Right lobe of liver (tissue), 4 donors: Measurements from ENCODE around the gene VPS11.

Experiments used
- CTCF ChIP-seq, 4 donors: fragments of 200-600 bp in 3 of 4; fragments of 450-650 bp in 1 of 4; IDR thresholded peaks; one replicate each; pipeline versions ENCODE4 v1.5.1 to v1.8.0; 2016 to 2022; ENCODE audit warnings: antibody characterized with exemption in 4 of 4, mild to moderate bottlenecking in 2 of 4
- POLR2A ChIP-seq: fragments of 450-650 bp; IDR thresholded peaks from one replicate; pipeline ENCODE4 v1.6.1; 2017; ENCODE audit warnings: antibody characterized with exemption, mild to moderate bottlenecking
- donor health status: DM: no; HTN: no; CAD: no.
- donor health status: DM: no; HTN: no; CAD: no.
- donor health status: DM: no; HTN: yes; CAD: no.

- TF ChIP-seq CTCF (IDR thresholded peaks at IDR 0.05) (peak in 3 of 4 donors; percentile 27 to 40 (median 32)), POLR2A (no peak)
These were observed 2.2 kb upstream of the VPS11 start for GRCh38 chr11:119065369-119065768.
